SK-N-SH (cell line): ENCODE results near the gene ELAVL2. TPM values are rescaled to one million over a fixed set of nuclear protein-coding genes. Genes with fewer than 3 reads are reported as not detected.

Source experiments
- CTCF ChIA-PET: fragments of 300-600, 350-600 bp; formaldehyde crosslinking; extraction: SDS; loops from one replicate; lab custom pipeline; 2021; lab: Yijun Ruan, JAX
- POLR2A ChIA-PET: fragments of 350-600 bp; sonication (Branson Sonifier 250); formaldehyde crosslinking; extraction: SDS; loops from one replicate; lab custom pipeline; 2020; ENCODE audit warnings: antibody characterized with exemption, inconsistent platforms; lab: Yijun Ruan, JAX
- DNase-seq: peaks from one replicate; pipeline ENCODE4 v3.0.0; 2012
- H2AFZ ChIP-seq: fragments of 200-600 bp; sonication (generic); 2 replicates; pipeline ENCODE4 v1.8.1; 2016; ENCODE audit warnings: antibody characterized with exemption, mild to moderate bottlenecking, low read depth
- H3F3A ChIP-seq: fragments of 200-600 bp; sonication (generic); replicated peaks from 2 replicates; pipeline ENCODE3; 2016; ENCODE audit warnings: antibody characterized with exemption, mild to moderate bottlenecking; ENCODE audit not compliant: insufficient read depth
- H3K27ac ChIP-seq, 2 experiments: fragments of 200-500 bp in 1 of 2; fragments of 200-600 bp in 1 of 2; sonication (Bioruptor generic) in 1 of 2; sonication (generic), shearing (Covaris generic) in 1 of 2; 2 replicates each; pipeline versions ENCODE4 v1.5.1 to v1.6.1; 2014 to 2016; ENCODE audit warnings: low read depth in 2 of 2, inconsistent platforms in 1 of 2, low read length in 1 of 2, mild to moderate bottlenecking in 1 of 2, mixed read lengths in 1 of 2
- H3K27me3 ChIP-seq: fragments of 200-600 bp; sonication (generic), shearing (Covaris generic); 2 replicates; pipeline ENCODE4 v1.6.1; 2016; ENCODE audit warnings: mixed run types; ENCODE audit not compliant: insufficient read depth
- H3K36me3 ChIP-seq, 2 experiments: fragments of 200-500 bp in 1 of 2; fragments of 200-600 bp in 1 of 2; sonication (Bioruptor generic) in 1 of 2; sonication (generic) in 1 of 2; replicated peaks in 1 of 2; 2 replicates each; pipeline versions ENCODE3 to v1.5.1; 2014 to 2016; ENCODE audit warnings: low read length in 1 of 2, mild to moderate bottlenecking in 1 of 2; ENCODE audit not compliant: insufficient read depth in 2 of 2, control insufficient read depth in 1 of 2
- H3K4me1 ChIP-seq, 2 experiments: fragments of 200-500 bp in 1 of 2; fragments of 200-600 bp in 1 of 2; sonication (Bioruptor generic) in 1 of 2; sonication (generic), shearing (Covaris generic) in 1 of 2; 2 replicates each; pipeline versions ENCODE4 v1.5.1 to v1.6.1; 2014 to 2016; ENCODE audit warnings: low read depth in 1 of 2, low read length in 1 of 2, mixed run types in 1 of 2; ENCODE audit not compliant: insufficient read depth in 2 of 2, control insufficient read depth in 1 of 2
- H3K4me2 ChIP-seq: fragments of 200-600 bp; sonication (generic), shearing (Covaris generic); 2 replicates; pipeline ENCODE4 v1.6.1; 2017; ENCODE audit warnings: mixed run types
- H3K4me3 ChIP-seq, 2 experiments: fragments of 200-500 bp in 1 of 2; fragments of 200-600 bp in 1 of 2; sonication (Bioruptor generic) in 1 of 2; sonication (generic), shearing (Covaris generic) in 1 of 2; 2 replicates each; pipeline versions ENCODE4 v1.5.1 to v1.8.1; 2014 to 2016; ENCODE audit warnings: low read depth in 2 of 2, inconsistent platforms in 1 of 2, low read length in 1 of 2, mild to moderate bottlenecking in 1 of 2, mixed read lengths in 1 of 2, moderate library complexity in 1 of 2
- H3K79me2 ChIP-seq: fragments of 200-600 bp; sonication (generic); 2 replicates; pipeline ENCODE4 v1.8.1; 2017; ENCODE audit warnings: mild to moderate bottlenecking; ENCODE audit not compliant: insufficient read depth
- H3K9ac ChIP-seq: fragments of 200-600 bp; sonication (generic); 2 replicates; pipeline ENCODE4 v1.6.1; 2017; ENCODE audit warnings: mixed run types
- H3K9me2 ChIP-seq: fragments of 200-600 bp; sonication (generic); 2 replicates; pipeline ENCODE4 v1.6.1; 2017; ENCODE audit warnings: mixed run types
- H3K9me3 ChIP-seq: fragments of 200-600 bp; sonication (generic); 2 replicates; pipeline ENCODE4 v1.6.1; 2017; ENCODE audit warnings: mixed run types, mild to moderate bottlenecking, moderate library complexity
- H4K20me1 ChIP-seq: fragments of 200-600 bp; sonication (generic); 2 replicates; pipeline ENCODE4 v1.6.1; 2017; ENCODE audit warnings: mild to moderate bottlenecking, mixed run types; ENCODE audit not compliant: insufficient read depth
- ELF1 ChIP-seq: IDR thresholded peaks from 2 replicates; pipeline ENCODE4 v1.4.0; 2012
- EZH2phosphoT487 ChIP-seq: fragments of 200-600 bp; sonication (generic); IDR thresholded peaks from 2 replicates; pipeline ENCODE4 v1.6.1; 2017; ENCODE audit warnings: low read depth, mixed run types, mild to moderate bottlenecking, antibody characterized with exemption, moderate library complexity, borderline replicate concordance
- FOXJ3 ChIP-seq: sonication (generic); formaldehyde crosslinking; IDR thresholded peaks from 2 replicates; pipeline ENCODE4 v1.5.1; 2020; ENCODE audit warnings: mild to moderate bottlenecking, missing genetic modification reagents
- GATA2 ChIP-seq: sonication (generic); formaldehyde crosslinking; IDR thresholded peaks from 2 replicates; pipeline ENCODE4 v1.5.0; 2020; ENCODE audit warnings: mild to moderate bottlenecking, missing genetic modification reagents
- JUND ChIP-seq: IDR thresholded peaks from 2 replicates; pipeline ENCODE4 v1.4.0; 2012
- MAX ChIP-seq: IDR thresholded peaks from 2 replicates; pipeline ENCODE4 v1.4.0; 2012; ENCODE audit warnings: low read depth
- MEF2A ChIP-seq: IDR thresholded peaks from 2 replicates; pipeline ENCODE4 v1.4.0; 2012; ENCODE audit warnings: low read depth, borderline replicate concordance
- MXI1 ChIP-seq: IDR thresholded peaks from 2 replicates; pipeline ENCODE4 v1.6.1; 2012; ENCODE audit warnings: mild to moderate bottlenecking, low read depth, low read length, improper control_type of control experiment
- NFIC ChIP-seq: IDR thresholded peaks from 2 replicates; pipeline ENCODE4 v1.4.0; 2012; ENCODE audit warnings: borderline replicate concordance
- NRF1 ChIP-seq: IDR thresholded peaks from 2 replicates; pipeline ENCODE4 v1.6.1; 2012; ENCODE audit warnings: low read depth, mild to moderate bottlenecking, low read length
- RAD21 ChIP-seq: IDR thresholded peaks from 2 replicates; pipeline ENCODE4 v1.6.1; 2012; ENCODE audit warnings: mild to moderate bottlenecking, low read length
- REST ChIP-seq: IDR thresholded peaks from 2 replicates; pipeline ENCODE4 v1.6.1; 2012; ENCODE audit warnings: mild to moderate bottlenecking, low read depth, low read length, moderate library complexity
- RFX5 ChIP-seq: IDR thresholded peaks from 2 replicates; pipeline ENCODE4 v1.6.1; 2012; ENCODE audit warnings: mild to moderate bottlenecking, improper control_type of control experiment, low read length
- SIN3A ChIP-seq: IDR thresholded peaks from 2 replicates; pipeline ENCODE4 v1.6.1; 2012; ENCODE audit warnings: low read depth, mild to moderate bottlenecking, low read length, moderate library complexity, borderline replicate concordance
- SMC3 ChIP-seq: IDR thresholded peaks from 2 replicates; pipeline ENCODE4 v1.6.1; 2012; ENCODE audit warnings: low read depth, low read length, improper control_type of control experiment
- TEAD4 ChIP-seq: IDR thresholded peaks from 2 replicates; pipeline ENCODE4 v1.4.0; 2012; ENCODE audit warnings: mild to moderate bottlenecking, borderline replicate concordance; ENCODE audit not compliant: insufficient read depth
- USF2 ChIP-seq: fragments of 150-350 bp; IDR thresholded peaks from 2 replicates; pipeline ENCODE4 v1.6.1; 2017; ENCODE audit warnings: antibody characterized with exemption, low read length, low read depth, borderline replicate concordance
- WGBS: methylation state at CpG from one replicate; pipeline ENCODE4 v1.1.6; 2017; ENCODE audit warnings: low lambda C conversion rate; 5-methylcytosine and 5-hydroxymethylcytosine counted together
- polyA plus RNA-seq, 3 experiments: library from polyadenylated mRNA; depleted of rRNA; stranded (reverse); fragments of >200 nt; gene quantifications; 2 replicates each; pipeline ENCODE4 v1.2.3, GENCODE V29; 2012
- TF ChIP-seq, protein P1 (sequence below): IDR thresholded peaks from 2 replicates; pipeline ENCODE4; 2012
- TF ChIP-seq, protein P2 (sequence below): IDR thresholded peaks from 2 replicates; pipeline ENCODE4 v1.4.0; 2012; ENCODE audit warnings: low read depth, borderline replicate concordance

ELAVL2 gene
- polyA plus RNA-seq, 1 of the 3 experiments (the other 2 are of a cell fraction) = 0.15 TPM

- no peak for DNase-seq
- POLR2A ChIA-PET = no interaction called here
- no peaks in the 10 kb centered on the region for H3K9me2 ChIP-seq
- CTCF ChIA-PET = interaction anchor here (1.0 to 1.3 kb wide), 2 partner anchors 10 to 16 kb away, joined by 3 read pairs; no protein-coding TSS in a partner anchor
- no peaks in the 10 kb centered on the region for H3K36me3 ChIP-seq
- no peaks in the 10 kb centered on the region for H3K9me3 ChIP-seq
- H3K79me2 ChIP-seq = no peaks in the 10 kb centered on the region
- no peak overlapping the region for H3K9ac ChIP-seq
- no peaks in the 10 kb centered on the region for H3F3A ChIP-seq
- no peak overlapping the region for H3K4me2 ChIP-seq
- no peak overlapping the region for H3K27ac ChIP-seq
- no peak overlapping the region for H3K4me3 ChIP-seq
- H3K4me1 ChIP-seq = peaks cover 0 to 21% of the 10 kb centered on the region in 2 experiments; a peak in 1 of 4 replicates
- no peak for TF ChIP-seq NRF1
- TF ChIP-seq USF2 = no peak
- TF ChIP-seq SIN3A = no peak
- TF ChIP-seq RAD21 = no peak
- TF ChIP-seq MAX = no peak
- TF ChIP-seq SMC3 = no peak
- TF ChIP-seq MXI1 = no peak
- no peak for TF ChIP-seq GATA2 (CRISPR knock-in tag)
- no peak for TF ChIP-seq RFX5
- TF ChIP-seq MEF2A = no peak
- no peaks in the 10 kb centered on the region for H4K20me1 ChIP-seq
- H2AFZ ChIP-seq = no peak overlapping the region
- H3K27me3 ChIP-seq = peaks cover 15% of the 10 kb centered on the region
Measured at GRCh38 chr9:23819403-23819802, 6.6 kb downstream of the ELAVL2 start.

DNA sequence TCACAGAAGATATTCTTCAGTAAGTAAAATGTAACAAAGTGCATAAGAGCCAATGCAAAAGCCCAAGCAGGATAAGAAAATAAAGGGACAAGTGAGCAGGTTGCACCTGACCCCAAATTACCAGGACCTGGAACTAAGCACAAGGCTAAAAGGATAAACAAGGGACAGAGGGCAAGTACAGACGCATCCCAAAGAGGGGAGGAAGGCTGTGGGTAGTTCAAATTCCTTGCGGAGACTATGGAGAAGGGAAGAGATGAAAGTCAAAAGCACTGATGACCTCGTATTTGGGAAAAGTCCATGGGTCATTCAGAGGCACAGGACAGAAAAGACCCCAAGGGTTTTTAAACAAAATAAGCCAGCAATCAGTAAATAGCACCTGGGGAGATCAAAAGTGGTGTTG, 11.8 kb downstream of the ELAVL2 start:
- Histone ChIP-seq H3K4me2 (no peak overlapping the region), H3K9me3 (no peaks in the 10 kb centered on the region), H2AFZ (no peak overlapping the region), H3F3A (no peaks in the 10 kb centered on the region), H3K27ac (no peak overlapping the region), H4K20me1 (no peaks in the 10 kb centered on the region), H3K9me2 (no peaks in the 10 kb centered on the region), H3K36me3 (no peaks in the 10 kb centered on the region), H3K9ac (no peak overlapping the region), H3K4me1 (no peaks in the 10 kb centered on the region), H3K79me2 (no peaks in the 10 kb centered on the region), H3K27me3 (no peaks in the 10 kb centered on the region), H3K4me3 (no peak overlapping the region)
- DNase-seq = no peak
- 45% methylated on average over 3 of the region's 3 CpGs for WGBS
- CTCF ChIA-PET = interaction anchor here (1.4 kb wide), 1 partner anchor 9 kb away, joined by 3 read pairs; no protein-coding TSS in a partner anchor
- POLR2A ChIA-PET = no interaction called here
- no peak for TF ChIP-seq ELF1
- TF ChIP-seq SMC3 = no peak
- no peak for TF ChIP-seq MXI1
- no peak for TF ChIP-seq FOXJ3 (CRISPR knock-in tag)
- TF ChIP-seq REST = no peak
- no peak for TF ChIP-seq JUND
- TF ChIP-seq, protein P1, sequence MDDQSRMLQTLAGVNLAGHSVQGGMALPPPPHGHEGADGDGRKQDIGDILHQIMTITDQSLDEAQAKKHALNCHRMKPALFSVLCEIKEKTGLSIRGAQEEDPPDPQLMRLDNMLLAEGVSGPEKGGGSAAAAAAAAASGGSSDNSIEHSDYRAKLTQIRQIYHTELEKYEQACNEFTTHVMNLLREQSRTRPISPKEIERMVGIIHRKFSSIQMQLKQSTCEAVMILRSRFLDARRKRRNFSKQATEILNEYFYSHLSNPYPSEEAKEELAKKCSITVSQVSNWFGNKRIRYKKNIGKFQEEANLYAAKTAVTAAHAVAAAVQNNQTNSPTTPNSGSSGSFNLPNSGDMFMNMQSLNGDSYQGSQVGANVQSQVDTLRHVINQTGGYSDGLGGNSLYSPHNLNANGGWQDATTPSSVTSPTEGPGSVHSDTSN = no peak
- no peak for TF ChIP-seq TEAD4
- no peak for TF ChIP-seq NRF1
- no peak for TF ChIP-seq MAX
- no peak for TF ChIP-seq NFIC
- TF ChIP-seq EZH2phosphoT487 = no peak
- TF ChIP-seq, protein P2, sequence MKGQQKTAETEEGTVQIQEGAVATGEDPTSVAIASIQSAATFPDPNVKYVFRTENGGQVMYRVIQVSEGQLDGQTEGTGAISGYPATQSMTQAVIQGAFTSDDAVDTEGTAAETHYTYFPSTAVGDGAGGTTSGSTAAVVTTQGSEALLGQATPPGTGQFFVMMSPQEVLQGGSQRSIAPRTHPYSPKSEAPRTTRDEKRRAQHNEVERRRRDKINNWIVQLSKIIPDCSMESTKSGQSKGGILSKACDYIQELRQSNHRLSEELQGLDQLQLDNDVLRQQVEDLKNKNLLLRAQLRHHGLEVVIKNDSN = no peak
